KG1 (cell line): ENCODE measurements around the gene COL5A2.

Source experiments
- DNase-seq: peaks from one replicate; lab custom pipeline; 2025; lab: John Stamatoyannopoulos, UW

The COL5A2 gene

GRCh38 chr2:189097934-189098333, 81.6 kb downstream of the COL5A2 start:
- DNase-seq: no peak

DNA sequence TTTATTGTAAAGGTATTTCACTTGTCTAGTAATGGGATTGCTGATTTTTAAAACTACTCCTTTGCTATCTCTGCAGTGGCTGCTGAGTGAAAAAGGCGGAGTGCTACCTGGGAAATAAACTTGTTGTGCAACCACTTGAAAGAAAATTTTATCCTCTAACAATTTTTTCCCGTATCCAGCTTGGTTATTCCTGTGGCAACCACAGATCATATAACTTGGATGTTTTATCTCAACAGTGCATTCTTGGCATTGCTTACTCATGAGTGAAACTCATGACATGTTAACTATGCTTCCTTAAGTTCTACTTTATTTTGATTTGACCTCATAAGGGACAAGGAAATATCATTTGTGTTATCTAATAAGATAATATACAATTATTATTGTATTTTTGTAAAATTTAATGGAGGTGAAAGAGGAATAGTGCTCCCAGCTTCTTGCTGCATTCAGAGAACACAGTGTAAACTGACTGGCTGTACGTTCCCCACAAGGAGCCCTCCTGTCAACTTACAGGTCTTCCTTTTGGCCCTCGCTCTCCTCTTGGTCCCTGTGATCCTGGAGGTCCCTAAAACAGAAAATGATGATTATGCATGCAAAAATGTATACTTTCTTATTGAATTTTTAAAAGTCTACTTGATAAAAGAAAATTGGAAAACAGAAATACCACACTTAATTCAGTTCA, 82.7 kb downstream of the COL5A2 start:
- DNase-seq: no peak

- DNase-seq: no peak
These were observed 84.5 kb downstream of the COL5A2 start for GRCh38 chr2:189095101-189095500.

- DNase-seq: no peak
These were observed 86.6 kb downstream of the COL5A2 start for GRCh38 chr2:189092936-189093335.

GRCh38 chr2:189091253-189091652, 88.3 kb downstream of the COL5A2 start:
- DNase-seq: no peak

DNA sequence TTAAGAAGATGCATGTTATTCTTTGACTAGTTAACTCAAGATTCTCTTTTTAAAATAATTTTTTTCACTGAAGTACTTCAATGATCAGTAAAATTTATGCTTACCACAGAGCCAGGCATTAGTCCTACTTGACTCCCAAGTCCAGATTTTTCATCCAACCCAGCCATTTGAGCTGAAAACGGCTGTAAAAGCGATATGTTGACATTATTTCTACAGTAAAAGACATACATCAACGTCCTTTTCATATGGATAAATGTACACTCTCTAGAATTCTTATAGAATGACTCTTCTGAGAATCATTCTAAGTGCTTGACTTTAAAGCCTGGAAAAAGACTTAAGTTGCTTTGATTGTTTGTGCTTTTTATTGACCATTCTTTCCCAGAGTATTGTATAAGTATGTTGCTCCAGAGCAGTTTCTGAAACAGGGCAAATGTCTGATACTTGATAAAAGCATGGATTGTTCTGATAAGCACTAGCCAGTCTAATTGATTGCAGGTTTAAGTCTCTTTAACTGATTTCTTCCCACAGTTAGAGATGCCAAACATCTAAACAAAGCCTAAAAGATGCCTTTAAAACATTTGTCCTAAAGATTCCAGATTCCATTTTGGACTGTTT, 90.9 kb downstream of the COL5A2 start:
- no peak for DNase-seq

DNA sequence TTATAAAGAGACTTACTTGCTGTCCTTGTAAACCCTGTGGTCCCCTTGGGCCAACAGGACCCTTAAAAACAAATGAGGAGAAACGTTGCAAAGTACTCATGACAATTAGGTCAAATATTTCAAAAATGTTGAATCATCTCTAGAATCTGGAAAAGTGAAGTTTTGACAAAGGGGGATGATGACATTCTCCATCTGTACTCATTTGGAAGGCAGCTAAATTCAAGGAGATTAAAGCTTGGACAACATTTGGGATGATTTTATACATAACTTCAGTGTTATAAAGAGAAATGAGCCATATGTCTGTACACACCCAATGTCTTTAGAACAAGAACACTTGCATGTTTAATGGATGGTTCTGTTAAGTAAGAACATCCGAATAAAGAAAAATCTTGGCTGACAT, 92.9 kb downstream of the COL5A2 start:
- DNase-seq: no peak

GRCh38 chr2:189086250-189086649, 93.3 kb downstream of the COL5A2 start:
- no peak for DNase-seq

GRCh38 chr2:189083606-189084005, 96.0 kb downstream of the COL5A2 start:
- no peak for DNase-seq

- DNase-seq: no peak
These were observed 96.5 kb downstream of the COL5A2 start for GRCh38 chr2:189083106-189083505.

DNA sequence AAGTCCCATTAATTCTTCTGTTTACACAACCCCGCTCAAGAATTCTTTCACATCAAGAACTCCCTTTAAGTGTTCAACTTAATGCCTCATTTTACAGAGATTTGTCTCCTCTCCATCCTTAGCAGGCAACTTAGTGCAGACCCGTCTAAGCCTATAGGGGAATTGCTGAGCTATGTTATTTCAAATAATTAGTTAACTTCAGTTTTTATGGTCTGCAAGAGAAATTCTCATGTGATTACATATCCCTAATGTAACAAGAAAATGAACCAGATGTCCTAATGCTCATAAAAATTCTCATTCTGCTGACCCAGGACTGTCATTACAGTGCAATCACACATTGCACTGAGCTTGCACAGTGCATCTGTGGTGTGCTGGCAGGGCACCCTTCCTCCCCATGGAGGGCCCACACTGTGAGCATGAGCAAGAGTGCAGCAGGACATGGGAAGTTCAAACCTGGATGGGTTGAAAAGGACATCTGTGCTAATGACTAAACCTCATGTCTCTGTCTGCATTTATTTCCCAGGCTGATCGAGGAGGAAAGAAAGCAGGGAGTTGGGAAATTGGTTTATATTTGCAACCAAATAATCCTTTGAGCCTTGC, 97.1 kb downstream of the COL5A2 start:
- no peak for DNase-seq

GRCh38 chr2:189076572-189076971, 103.0 kb downstream of the COL5A2 start:
- DNase-seq: no peak

DNA sequence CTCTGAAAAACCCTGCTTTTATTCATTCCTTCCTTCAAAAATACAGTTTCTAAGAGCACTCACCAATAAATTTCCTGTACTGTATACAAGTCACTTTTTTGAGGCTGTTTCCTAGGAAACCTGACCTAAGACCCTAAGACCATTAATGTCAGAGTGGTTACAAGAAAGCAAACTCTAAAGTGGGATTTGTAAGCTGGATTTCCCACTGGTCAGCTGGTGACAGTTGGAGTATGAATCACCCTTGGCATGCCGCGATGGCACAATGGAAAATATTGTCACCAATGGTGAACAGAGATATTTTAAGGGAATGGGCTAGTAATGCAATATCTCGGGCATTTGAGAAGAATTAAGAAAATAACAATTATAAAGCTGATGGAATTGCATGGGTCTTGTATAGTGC, 103.4 kb downstream of the COL5A2 start:
- DNase-seq: no peak

DNA sequence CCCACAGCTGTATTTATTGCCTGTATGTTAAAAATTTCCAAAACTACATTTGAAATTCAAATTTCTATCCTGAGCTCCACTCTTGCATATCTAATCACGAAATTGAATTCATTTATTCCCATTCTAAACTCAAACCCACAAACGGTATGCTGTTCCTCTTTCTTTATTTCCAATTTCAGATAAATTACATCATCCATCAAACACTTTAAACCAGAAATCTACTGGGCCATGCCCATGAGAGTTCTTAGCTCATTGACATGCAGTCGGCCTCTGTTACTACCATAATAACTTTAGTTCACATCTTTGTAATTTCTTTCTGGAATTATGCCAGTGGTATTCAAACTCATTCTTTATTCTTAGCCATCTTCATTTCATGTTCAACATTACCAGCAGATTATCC, 105.1 kb downstream of the COL5A2 start:
- DNase-seq: no peak

GRCh38 chr2:189072036-189072435, 107.5 kb downstream of the COL5A2 start:
- DNase-seq: no peak

DNA sequence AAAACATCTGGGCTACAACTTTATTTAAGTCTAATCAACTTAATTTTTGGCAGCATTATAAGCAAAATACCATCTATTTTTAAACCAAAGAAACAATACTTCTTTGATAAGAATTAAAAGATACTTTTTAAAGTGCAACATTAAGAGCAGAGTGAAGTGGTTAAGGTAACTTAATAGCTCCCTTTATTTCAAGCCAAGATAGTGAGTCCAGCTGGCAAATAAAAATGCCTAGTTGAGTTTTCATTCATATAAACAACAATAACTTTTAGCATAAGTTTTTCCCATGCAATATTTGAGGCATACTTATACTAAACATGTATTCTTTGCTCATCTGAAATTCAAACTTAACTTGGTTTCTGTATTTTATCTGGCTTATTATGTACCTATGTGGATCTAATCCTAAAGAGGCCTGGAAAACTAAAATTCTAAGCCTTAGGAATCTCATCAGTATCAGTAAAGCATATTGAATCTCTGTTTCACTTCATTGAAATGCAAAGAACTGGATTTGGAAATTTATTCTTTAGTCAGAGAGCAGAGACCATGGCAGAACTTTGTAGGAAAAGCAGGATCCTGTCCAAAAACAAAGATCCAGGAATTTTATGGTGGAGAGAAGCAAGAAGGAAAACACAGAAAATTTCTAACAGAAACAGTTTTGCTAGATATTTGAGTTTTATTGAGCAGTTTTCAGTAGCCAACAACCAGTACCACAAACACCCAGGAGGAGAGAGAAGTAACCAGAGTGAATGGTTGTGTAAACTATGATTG, 109.5 kb downstream of the COL5A2 start:
- DNase-seq: no peak

DNA sequence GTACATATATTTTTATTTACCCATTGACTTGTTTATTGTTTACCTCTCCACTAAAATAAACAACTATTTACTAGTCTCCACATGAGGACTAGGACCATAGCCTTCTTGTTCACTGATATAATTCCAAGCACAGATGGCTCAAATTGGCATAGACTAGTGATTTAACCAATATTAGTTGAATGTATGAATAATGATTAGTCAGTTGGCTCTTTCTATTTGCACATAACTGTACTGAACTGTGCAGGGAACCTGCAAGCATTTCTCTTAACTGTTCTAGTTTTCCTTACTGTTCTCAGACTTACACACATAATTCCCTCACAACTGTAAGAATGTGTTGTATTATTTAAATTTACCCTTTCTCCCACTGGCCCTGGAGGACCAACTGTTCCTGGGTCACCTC, 113.5 kb downstream of the COL5A2 start:
- no peak for DNase-seq

DNA sequence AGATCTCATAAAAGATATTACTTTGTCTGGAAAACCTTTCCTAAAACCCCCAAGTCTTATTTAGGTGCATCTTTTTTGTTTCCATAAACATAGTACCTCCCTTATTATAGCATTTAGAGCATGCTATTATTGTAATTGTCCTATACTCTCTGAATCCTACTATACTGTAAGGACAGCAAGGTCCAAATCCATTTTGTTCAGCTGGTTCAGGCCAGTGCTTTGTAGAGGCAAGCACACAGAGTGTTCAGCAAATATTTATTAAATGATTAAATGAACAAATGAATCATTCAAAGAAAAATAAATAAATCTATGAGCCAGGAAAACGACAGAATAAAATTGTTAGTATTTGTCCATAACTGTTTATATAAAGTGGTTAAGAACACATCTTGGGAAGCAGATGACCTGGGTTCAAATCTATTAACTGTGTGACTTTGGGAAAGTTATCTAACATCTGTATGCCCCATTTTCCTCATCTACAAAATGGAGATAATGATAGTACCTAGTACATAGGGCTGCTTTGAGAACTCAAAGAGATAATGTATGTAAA, 119.4 kb downstream of the COL5A2 start:
- no peak for DNase-seq

GRCh38 chr2:189057316-189057715, 122.2 kb downstream of the COL5A2 start:
- no peak for DNase-seq

DNA sequence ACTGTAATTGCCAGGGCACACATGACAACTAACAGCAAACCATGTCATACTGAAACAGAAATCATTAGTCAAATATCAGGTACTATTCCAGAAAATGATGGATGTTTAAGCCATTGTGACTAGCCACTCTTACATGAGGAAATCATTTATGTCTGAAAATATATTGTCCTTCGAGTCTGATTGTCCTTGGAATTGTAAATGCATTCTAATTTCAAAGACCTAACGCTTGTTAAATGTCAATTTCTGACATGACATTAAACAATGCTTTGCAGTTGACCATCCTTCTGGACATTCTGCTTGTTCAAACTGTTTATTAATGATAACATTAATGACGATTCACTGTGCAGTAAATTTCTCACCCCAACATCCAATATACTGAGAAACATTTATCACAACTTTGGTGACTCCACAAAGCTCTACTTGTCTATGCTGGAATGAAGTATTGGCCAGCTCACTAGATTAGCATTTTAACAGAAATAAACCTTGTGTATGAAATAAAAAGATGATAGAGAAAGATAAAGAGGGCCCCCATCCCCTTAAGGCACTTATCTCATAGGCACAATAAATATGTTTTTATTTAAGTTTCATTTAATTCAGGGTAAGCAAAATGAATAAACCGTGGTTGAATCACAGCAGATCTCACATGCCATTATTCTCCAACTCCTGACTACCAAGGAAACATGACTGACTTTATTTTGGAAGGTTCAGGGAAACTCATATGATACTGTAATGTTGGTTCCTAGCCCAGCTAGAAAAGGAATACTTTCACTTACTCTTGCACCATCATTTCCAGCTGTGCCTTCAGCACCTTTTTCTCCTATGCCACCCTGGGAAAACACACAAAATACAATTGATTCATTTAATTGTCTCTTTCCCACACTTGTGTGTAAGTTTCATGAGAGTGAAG, 123.1 kb downstream of the COL5A2 start:
- DNase-seq: no peak

DNA sequence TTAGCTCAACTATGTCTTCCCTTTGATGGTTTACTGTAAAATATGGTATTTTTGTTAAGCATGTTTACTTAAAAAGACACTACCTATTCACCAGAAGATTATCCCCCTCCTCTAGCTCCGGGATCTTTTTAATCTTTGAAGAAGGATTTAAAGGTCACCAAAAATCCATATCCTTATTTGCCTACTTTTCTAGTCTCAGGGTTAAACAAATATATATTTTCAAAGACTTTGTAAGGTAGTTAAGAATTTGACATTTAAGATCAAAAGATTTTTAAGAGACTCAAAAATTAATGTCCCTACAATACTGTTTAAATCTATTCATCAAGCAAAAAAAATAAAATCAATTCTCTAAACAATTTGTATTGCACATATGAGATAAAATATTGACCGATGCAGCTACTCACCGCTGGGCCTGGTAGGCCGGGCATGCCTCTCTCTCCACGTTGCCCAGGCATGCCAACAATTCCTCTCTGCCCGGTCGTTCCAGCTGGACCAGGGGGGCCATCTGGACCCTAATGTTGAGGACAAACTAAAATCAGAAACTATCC, 129.3 kb downstream of the COL5A2 start:
- DNase-seq: no peak
